Heart left ventricle (tissue), 16 donors: ENCODE measurements around the gene NLRP3. TPM values are rescaled to one million over a fixed set of nuclear protein-coding genes. Genes with fewer than 3 reads are reported as not detected.

ENCODE experiments used
- ATAC-seq, 4 donors: fragments of 200-7000 bp; cut with Tn5 transposase; one replicate each; pipeline ENCODE4 v1.9.1; 2020 to 2022; ENCODE audit warnings: moderate library complexity in 4 of 4, mild to moderate bottlenecking in 3 of 4, moderate number of reproducible peaks in 1 of 4
- DNase-seq, 5 donors: peaks; one replicate each; pipeline ENCODE4 v3.0.0-alpha.2; 2020
- H3K27ac ChIP-seq, 12 donors: fragments of 200-600 bp; sonication (generic) in 4 of 12; one replicate each; pipeline versions ENCODE4 v1.5.0 to v1.8.0; 2016 to 2022; ENCODE audit warnings: mild to moderate bottlenecking in 2 of 12
- H3K27me3 ChIP-seq, 9 donors: fragments of 200-600 bp; sonication (generic) in 2 of 9; one replicate each; pipeline versions ENCODE4 v1.5.1 to v1.8.0; 2016 to 2022; ENCODE audit warnings: mild to moderate bottlenecking in 3 of 9
- H3K36me3 ChIP-seq, 9 donors: fragments of 200-600 bp; sonication (generic) in 2 of 9; one replicate each; pipeline versions ENCODE4 v1.5.0 to v1.8.0; 2018 to 2022; ENCODE audit warnings: mild to moderate bottlenecking in 2 of 9
- H3K4me1 ChIP-seq, 12 donors: fragments of 200-600 bp; sonication (generic) in 4 of 12; one replicate each; pipeline versions ENCODE4 v1.5.0 to v1.8.0; 2016 to 2022; ENCODE audit warnings: mild to moderate bottlenecking in 3 of 12
- H3K4me3 ChIP-seq, 12 donors: fragments of 200-600 bp; sonication (generic) in 4 of 12; one replicate each; pipeline versions ENCODE4 v1.5.0 to v1.8.0; 2017 to 2022; ENCODE audit warnings: mild to moderate bottlenecking in 9 of 12, moderate library complexity in 4 of 12
- H3K9me3 ChIP-seq, 12 donors: fragments of 200-600 bp; sonication (generic) in 4 of 12; one replicate each; pipeline versions ENCODE4 v1.5.0 to v1.8.0; 2016 to 2022; ENCODE audit warnings: mild to moderate bottlenecking in 1 of 12
- POLR2A ChIP-seq, 2 donors: fragments of 450-650 bp; IDR thresholded peaks; one replicate each; pipeline ENCODE4 v1.6.1; 2017; ENCODE audit warnings: antibody characterized with exemption in 2 of 2, mild to moderate bottlenecking in 2 of 2, moderate library complexity in 2 of 2
- WGBS, 4 donors: extraction: QIAGEN DNeasy Blood & Tissue Kit in 2 of 4; methylation state at CpG; one replicate each; pipeline versions ENCODE4 v1.1.5 to v1.1.7; 2013 to 2018; 5-methylcytosine and 5-hydroxymethylcytosine counted together
- intact Hi-C, 10 donors: fragments of 100-400 bp; cut with DNase I; formaldehyde crosslinking; loops; one replicate each; pipeline versions ENCODE4 v1.11.1 to v1.14.2; 2022
- polyA plus RNA-seq, 2 donors: library from polyadenylated mRNA; stranded (reverse); fragments of 200-250 nt; gene quantifications; one replicate each; pipeline ENCODE4 v1.2.3, GENCODE V29; 2013
- total RNA-seq, 9 donors: library from RNA; depleted of rRNA in 2 of 9; stranded (reverse); fragments of >200 nt in 2 of 9; fragmentation: NEBNext Ultra II Directional in 3 of 9; extraction: Animal tissue kit (Norgen Biotek cat#: 25700) in 3 of 9; gene quantifications; one replicate each; pipeline versions ENCODE4 v1.1.0 to v1.2.4, GENCODE V29; 2016 to 2023
- TF ChIP-seq, protein P1 (sequence below), 12 donors: fragments of 200-600 bp; sonication (generic) in 4 of 12; IDR thresholded peaks; one replicate each; pipeline versions ENCODE4 v1.5.0 to v1.8.0; 2018 to 2022; ENCODE audit warnings: antibody characterized with exemption in 12 of 12, mild to moderate bottlenecking in 5 of 12
- donor health status: ischemic (EF 13 %, LVEDD 7.1; RV severe dilation, severe dysfunction).
- donor health status: healthy with polysubstance abuse.
- donor health status: DM: no; HTN: yes; CAD: no.
- donor health status: DM: no; HTN: no; CAD: no.
- donor health status: ischemic (EF 25% LVEDD 6.9; RV normal size, moderate dysfunction).
- donor health status: ischemic (EF 25% LVEDD 5.7; RV mildly dilated, moderate dysfunction).
- donor health status: healthy.
- donor health status: DM: yes; HTN: yes; CAD: no.
- donor health status: ischemic (EF 35%, LVEDD 5.7; RV mildly dilated, moderate dysfunction).
- donor health status: nonischemic (EF 11% LVEDD 7.7; RV severe dilation, severe dysfunction).
- donor health status: DM: yes; HTN: yes; CAD: no.
- donor health status: PGD.
- donor health status: ischemic (EF 29% LVEDD 5.4; RV normal size, mild dysfunction).
- donor health status: nonischemic (EF 23%, LVEDD 6.1; RV moderate dilation, normal function).

NLRP3 gene
- total and polyA plus RNA-seq, 11 donors, result 0.19 to 8.3 (median 0.60) TPM

DNA sequence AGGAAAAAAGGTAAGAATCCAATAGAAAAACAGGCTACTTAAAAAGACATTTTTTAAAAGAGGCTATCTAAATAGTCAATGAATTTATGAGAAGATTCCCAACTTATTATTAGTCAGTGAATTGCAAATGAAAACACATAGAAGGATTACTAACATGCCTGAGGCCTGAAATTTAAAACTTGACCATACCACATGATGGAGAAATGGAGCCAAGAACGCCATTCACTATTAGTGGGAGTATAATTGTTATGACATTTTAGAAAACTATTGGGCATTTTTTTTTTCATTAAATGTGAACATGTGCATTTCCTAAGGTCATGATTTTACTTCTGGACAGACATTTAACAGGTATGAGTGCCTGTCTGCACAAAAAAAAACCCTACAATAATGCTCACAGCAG lies 66.8 kb downstream of the NLRP3 start:
- DNase-seq (no peak), ATAC-seq (no peak)
- Histone ChIP-seq H3K4me3 (no peak overlapping the region), H3K4me1 (no peaks in the 10 kb centered on the region), H3K9me3 (no peaks in the 10 kb centered on the region), H3K27me3 (no peaks in the 10 kb centered on the region), H3K36me3 (no peaks in the 10 kb centered on the region), H3K27ac (no peak overlapping the region)
- WGBS, 4 donors, result 67 to 77% (median 70%) methylated on average over 1 of the region's 1 CpG
- TF ChIP-seq, protein P1, sequence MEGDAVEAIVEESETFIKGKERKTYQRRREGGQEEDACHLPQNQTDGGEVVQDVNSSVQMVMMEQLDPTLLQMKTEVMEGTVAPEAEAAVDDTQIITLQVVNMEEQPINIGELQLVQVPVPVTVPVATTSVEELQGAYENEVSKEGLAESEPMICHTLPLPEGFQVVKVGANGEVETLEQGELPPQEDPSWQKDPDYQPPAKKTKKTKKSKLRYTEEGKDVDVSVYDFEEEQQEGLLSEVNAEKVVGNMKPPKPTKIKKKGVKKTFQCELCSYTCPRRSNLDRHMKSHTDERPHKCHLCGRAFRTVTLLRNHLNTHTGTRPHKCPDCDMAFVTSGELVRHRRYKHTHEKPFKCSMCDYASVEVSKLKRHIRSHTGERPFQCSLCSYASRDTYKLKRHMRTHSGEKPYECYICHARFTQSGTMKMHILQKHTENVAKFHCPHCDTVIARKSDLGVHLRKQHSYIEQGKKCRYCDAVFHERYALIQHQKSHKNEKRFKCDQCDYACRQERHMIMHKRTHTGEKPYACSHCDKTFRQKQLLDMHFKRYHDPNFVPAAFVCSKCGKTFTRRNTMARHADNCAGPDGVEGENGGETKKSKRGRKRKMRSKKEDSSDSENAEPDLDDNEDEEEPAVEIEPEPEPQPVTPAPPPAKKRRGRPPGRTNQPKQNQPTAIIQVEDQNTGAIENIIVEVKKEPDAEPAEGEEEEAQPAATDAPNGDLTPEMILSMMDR (IDR thresholded peaks at IDR 0.05), result no peak
- TF ChIP-seq POLR2A (IDR thresholded peaks at IDR 0.05), result no peak
- intact Hi-C loops, result loop anchor here in 1 of 10 donors (10.0 kb wide), 1 partner anchor 438 kb away; no protein-coding TSS in a partner anchor

DNA sequence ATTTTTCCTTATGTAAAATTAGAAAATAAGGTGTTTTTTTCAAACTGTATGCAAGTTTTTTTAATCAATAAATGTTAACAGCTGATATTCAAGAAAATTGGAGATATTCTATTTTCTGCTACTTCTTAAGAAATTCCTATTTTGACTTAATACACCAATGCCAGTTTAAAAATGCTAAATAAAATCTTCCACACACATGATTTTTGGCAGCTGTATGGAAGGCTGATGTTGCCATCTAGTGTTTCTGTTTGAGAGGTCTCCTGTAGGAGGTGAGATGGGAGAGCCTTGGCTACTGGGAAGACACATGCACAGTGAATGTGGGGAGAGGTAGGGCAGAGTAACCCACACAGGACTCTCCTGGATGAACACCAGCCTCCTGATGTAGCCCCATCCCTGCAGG lies 71.1 kb downstream of the NLRP3 start:
- H3K4me1 ChIP-seq, result no peaks in the 10 kb centered on the region
- H3K4me3 ChIP-seq, result no peak overlapping the region
- DNase-seq (no peak), ATAC-seq (peak in 3 of 4 donors; percentile 58 to 70 (median 69))
- intact Hi-C loops, result loop anchor here in 9 of 10 donors (1.0 to 10.0 kb wide), 6 partner anchors 95 to 442 kb away; no protein-coding TSS in a partner anchor
- no peak for TF ChIP-seq POLR2A (IDR thresholded peaks at IDR 0.05)
- TF ChIP-seq, protein P1 (IDR thresholded peaks at IDR 0.05), result peak in 11 of 12 donors; percentile 23 to 60 (median 45)
- no peaks in the 10 kb centered on the region for H3K36me3 ChIP-seq
- H3K27ac ChIP-seq, result no peak overlapping the region
- no peaks in the 10 kb centered on the region for H3K9me3 ChIP-seq
- peaks cover 0 to 23% (median 0%) of the 10 kb centered on the region in 9 donors for H3K27me3 ChIP-seq

DNA sequence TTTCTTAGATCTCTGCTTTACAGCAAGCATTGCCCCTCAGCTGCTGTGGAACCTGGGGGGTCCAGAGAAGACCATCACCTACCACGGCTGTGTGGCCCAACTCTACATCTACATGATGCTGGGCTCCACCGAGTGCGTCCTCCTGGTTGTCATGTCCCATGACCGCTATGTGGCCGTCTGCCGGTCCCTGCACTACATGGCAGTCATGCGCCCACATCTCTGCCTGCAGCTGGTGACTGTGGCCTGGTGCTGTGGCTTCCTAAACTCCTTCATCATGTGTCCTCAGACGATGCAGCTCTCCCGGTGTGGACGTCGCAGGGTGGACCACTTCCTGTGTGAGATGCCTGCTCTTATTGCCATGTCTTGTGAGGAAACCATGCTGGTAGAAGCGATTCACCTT lies 75.4 kb downstream of the NLRP3 start:
- ATAC-seq (no peak), DNase-seq (no peak)
- H3K9me3 ChIP-seq, result no peaks in the 10 kb centered on the region
- intact Hi-C loops, result no loop called here
- H3K27me3 ChIP-seq, result peaks cover 0 to 27% (median 0%) of the 10 kb centered on the region in 9 donors
- no peaks in the 10 kb centered on the region for H3K36me3 ChIP-seq
- H3K27ac ChIP-seq, result no peak overlapping the region
- peaks cover 0 to 6% (median 0%) of the 10 kb centered on the region in 12 donors for H3K4me1 ChIP-seq
- H3K4me3 ChIP-seq, result no peak overlapping the region
- TF ChIP-seq POLR2A (IDR thresholded peaks at IDR 0.05), result no peak
- TF ChIP-seq, protein P1 (IDR thresholded peaks at IDR 0.05), result no peak
- 85 to 90% (median 88%) methylated on average over 12 of the region's 12 CpGs for WGBS, 4 donors

DNA sequence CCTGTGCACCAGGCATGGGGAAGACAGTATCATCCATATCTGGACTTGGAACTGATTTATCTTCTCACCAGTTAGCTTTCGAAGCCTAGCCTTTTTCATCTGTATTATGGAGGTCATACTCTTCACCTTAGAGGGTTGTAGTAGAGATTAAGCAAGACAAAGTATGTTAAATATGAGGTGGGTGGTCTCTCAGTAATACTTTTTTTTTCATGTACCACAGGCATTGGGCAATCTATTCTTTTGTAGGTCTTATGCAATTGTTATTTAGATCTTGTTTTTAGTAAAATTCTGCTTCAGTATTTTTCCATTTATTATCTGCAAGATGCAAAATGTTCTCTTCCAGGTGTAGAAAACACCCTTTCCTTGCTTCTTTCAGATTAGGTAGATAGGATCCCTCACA lies 77.1 kb downstream of the NLRP3 start:
- Histone ChIP-seq H3K27me3 (peaks cover 0 to 27% (median 0%) of the 10 kb centered on the region in 9 donors), H3K9me3 (no peaks in the 10 kb centered on the region), H3K4me3 (no peak overlapping the region), H3K4me1 (peaks cover 0 to 6% (median 0%) of the 10 kb centered on the region in 12 donors), H3K36me3 (no peaks in the 10 kb centered on the region), H3K27ac (no peak overlapping the region)
- 50 to 68% (median 66%) methylated on average over 1 of the region's 1 CpG for WGBS, 4 donors
- TF ChIP-seq, protein P1 (IDR thresholded peaks at IDR 0.05), result no peak
- TF ChIP-seq POLR2A (IDR thresholded peaks at IDR 0.05), result no peak
- DNase-seq (no peak), ATAC-seq (no peak)
- intact Hi-C loops, result no loop called here
